ENCODE measurements around the gene SMAD5.

DNA sequence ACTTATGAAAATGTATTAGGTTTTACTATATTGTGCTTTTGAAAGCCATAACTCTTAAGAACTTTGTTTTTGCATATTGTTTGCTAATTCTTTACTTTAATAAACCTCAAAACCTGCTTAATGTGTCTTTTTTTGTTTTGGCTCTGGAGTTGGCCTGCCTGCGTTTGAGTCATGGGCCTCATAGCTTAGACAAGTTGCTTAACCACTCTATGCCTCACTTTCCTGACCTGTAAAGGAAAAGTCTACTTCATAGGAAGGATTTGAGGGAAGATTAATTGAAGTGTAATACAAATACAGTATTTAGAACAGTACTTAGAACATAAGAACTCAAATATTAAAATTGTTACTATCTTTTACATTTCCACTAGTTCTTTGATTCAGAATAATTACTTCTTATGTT, 50.0 kb downstream of the SMAD5 start:
- TF ChIP-seq EZH2 (IDR thresholded peaks at IDR 0.05) (no peak), POLR2AphosphoS5 (IDR thresholded peaks at IDR 0.05; ENCODE audit: borderline replicate concordance, low read depth, low read length) (no peak), FOXP2 (optimal IDR thresholded peaks at IDR 0.05; ENCODE audit: control extremely low read depth, extremely low read length, insufficient read depth) (no peak)
